ENCODE results near the gene FBXL2.

Gene FBXL2

GRCh38 chr3:33277193-33277882, at the start of gene FBXL2:
TSS of gene FBXL2 (plus strand) at chr3:33277442. CDS start at chr3:33277513, 71 bp downstream.
- in situ Hi-C loops (cut with HindIII; ENCODE audit: low sequenced_read_pairs) = no loop called here

GRCh38 chr3:33229066-33229465, 48.2 kb upstream of the FBXL2 start:
- in situ Hi-C loops (cut with HindIII; ENCODE audit: low sequenced_read_pairs) = no loop called here

GRCh38 chr3:33229947-33230346, 47.3 kb upstream of the FBXL2 start:
- in situ Hi-C loops (cut with HindIII; ENCODE audit: low sequenced_read_pairs) = no loop called here

GRCh38 chr3:33231756-33232465, 45.3 kb upstream of the FBXL2 start:
- in situ Hi-C loops (cut with HindIII; ENCODE audit: low sequenced_read_pairs) = no loop called here

DNA sequence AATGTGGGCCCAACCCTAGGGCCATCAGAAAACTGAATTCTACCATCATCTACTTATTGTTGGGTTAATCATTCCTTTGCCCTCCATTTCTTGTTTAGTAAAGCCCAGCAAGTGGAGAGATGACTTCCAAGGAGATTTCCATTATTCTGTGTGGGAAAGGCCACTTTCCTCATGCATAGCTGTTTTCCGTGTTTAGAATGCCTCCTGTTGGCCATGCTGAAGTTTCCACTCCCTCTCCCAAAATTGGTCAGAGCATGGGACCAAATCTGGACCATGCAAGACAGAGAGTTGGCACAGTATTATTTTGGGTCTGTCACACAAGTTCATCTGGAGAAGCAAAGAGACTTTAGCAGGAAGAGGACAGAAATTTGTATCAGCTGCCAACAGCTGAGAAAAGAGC, 43.4 kb upstream of the FBXL2 start:
- in situ Hi-C loops (cut with HindIII; ENCODE audit: low sequenced_read_pairs) = no loop called here

DNA sequence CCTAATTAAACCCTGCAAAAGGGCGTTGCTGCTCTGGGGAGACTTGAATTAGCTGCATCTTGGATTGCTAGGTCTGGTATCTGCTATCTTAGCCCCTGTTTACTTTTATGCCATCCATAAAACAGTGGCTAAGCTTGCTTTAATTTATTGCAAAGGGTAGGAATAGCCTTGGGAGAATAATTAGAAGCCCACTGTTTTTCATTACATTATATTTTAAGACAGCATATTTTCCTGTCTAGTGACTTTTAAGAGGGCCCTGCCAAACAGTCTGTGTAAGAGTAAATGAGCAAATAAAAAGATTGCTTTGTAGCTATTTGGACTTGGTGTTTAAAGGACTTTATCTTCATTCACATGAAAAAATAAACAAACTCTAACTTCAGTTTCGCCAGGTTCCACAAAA, 41.2 kb upstream of the FBXL2 start:
- in situ Hi-C loops (cut with HindIII; ENCODE audit: low sequenced_read_pairs) = no loop called here

- in situ Hi-C loops (cut with HindIII; ENCODE audit: low sequenced_read_pairs) = no loop called here
These were observed 39.8 kb upstream of the FBXL2 start for GRCh38 chr3:33237439-33237838.

DNA sequence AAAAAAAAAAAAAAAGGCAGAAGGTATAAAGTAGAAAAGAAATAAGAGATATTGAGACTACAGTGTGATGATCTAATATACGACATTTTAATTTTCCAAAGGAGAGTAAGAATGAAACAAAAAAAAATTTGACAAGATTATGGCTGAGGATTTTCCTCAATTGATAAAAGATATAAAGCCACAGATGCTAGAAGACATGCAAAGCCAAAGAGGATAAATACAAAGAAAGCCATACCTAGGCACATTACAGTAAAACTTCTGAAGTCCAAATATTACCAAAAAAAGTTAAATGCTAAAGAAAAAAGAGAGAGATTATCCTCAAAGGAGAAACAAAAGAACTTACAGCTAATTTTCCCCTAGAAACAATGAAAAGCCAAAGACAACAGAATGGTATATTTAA, 38.3 kb upstream of the FBXL2 start:
- in situ Hi-C loops (cut with HindIII; ENCODE audit: low sequenced_read_pairs) = no loop called here

- in situ Hi-C loops (cut with HindIII; ENCODE audit: low sequenced_read_pairs) = no loop called here
These were observed 37.0 kb upstream of the FBXL2 start for GRCh38 chr3:33240261-33240660.

- in situ Hi-C loops (cut with HindIII; ENCODE audit: low sequenced_read_pairs) = no loop called here
These were observed 30.5 kb upstream of the FBXL2 start for GRCh38 chr3:33246786-33247185.

GRCh38 chr3:33250712-33251111, 26.5 kb upstream of the FBXL2 start:
- in situ Hi-C loops (cut with HindIII; ENCODE audit: low sequenced_read_pairs) = no loop called here

DNA sequence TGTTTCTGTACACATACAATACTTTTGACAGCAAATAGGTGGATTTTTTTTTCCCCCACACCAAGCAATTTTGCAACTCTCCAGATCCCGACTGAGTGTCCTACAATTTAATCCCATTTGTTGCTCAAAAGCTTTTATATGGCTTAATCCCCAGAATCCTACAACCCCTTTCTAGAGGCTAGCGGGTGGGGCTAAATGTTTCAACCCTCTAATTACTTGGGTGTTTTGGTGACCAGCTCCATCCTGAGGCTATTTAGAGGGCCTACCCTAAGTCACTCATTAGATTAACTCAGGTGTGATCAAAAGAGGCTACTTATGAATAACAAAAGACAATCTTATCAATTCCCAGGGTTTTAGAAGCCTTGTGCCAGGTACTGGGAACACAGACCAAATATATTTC, 21.0 kb upstream of the FBXL2 start:
- in situ Hi-C loops (cut with HindIII; ENCODE audit: low sequenced_read_pairs) = no loop called here

GRCh38 chr3:33260104-33260503, 17.1 kb upstream of the FBXL2 start:
- in situ Hi-C loops (cut with HindIII; ENCODE audit: low sequenced_read_pairs) = no loop called here

DNA sequence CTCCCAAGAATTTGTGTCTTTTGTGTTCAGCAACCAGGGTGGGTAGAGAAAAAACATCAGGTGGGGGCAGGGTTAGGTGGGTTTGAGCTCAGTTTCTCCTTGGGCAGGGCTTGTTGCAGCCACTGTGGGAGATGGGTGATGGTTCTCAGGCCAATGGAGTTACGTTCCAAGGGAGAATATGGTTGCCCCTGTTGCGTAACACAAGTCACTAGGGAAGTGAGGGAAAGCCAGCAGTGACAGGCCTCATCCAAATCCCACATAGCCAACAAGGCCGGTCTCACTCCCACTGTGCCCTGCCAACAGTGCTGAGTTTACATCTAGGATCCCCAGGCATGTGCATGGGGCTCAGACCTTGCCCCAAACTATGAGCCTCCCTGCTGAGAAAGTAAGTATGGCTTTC, 7.9 kb upstream of the FBXL2 start:
- in situ Hi-C loops (cut with HindIII; ENCODE audit: low sequenced_read_pairs) = no loop called here

- in situ Hi-C loops (cut with HindIII; ENCODE audit: low sequenced_read_pairs) = no loop called here
These were observed 5.9 kb upstream of the FBXL2 start for GRCh38 chr3:33271324-33271723.

DNA sequence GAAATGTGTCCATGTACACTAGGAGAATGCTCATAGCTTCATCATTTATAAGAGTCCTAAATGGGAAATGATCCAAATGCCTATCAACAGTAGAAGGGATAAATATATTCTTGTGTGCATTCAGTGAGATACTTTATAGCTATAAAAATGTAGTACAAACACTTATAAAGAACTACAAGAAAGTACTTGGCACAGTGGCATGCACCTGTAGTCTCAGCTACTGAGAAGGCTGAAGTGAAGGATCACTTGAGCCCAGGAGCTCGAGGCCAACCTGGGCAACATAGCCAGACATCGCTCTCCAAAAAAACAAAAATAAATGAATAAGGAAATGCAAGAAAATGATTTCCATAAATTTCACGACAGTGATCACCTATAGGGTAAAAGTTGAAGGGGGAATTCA, 3.6 kb upstream of the FBXL2 start:
- in situ Hi-C loops (cut with HindIII; ENCODE audit: low sequenced_read_pairs) = no loop called here

DNA sequence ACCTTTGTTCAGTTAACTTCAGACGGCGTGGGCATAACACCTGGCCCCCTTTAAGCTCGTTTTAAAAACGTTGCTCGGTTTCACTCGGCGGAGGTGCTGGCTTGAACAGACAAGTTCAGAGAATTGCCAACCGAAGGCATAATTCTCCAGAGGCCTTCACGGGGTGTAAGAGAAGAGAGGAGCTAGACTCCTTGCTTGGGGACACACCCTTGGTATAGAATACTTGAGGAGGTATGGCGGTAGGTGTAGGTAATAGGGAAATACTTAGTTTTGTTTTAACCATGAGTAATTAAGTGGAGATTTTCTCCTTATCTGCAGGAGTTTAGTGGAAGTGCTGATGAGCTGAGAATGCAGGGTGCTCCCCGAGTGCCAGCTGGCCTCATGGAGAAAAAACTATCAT, 921 bp downstream of the FBXL2 start:
- in situ Hi-C loops (cut with HindIII; ENCODE audit: low sequenced_read_pairs) = no loop called here

GRCh38 chr3:33287672-33288282, 10.5 kb downstream of the FBXL2 start:
- in situ Hi-C loops (cut with HindIII; ENCODE audit: low sequenced_read_pairs) = no loop called here

- in situ Hi-C loops (cut with HindIII; ENCODE audit: low sequenced_read_pairs) = no loop called here
These were observed 22.3 kb downstream of the FBXL2 start for GRCh38 chr3:33299395-33300081.

- in situ Hi-C loops (cut with HindIII; ENCODE audit: low sequenced_read_pairs) = loop anchor here (5.0 kb wide), 1 partner anchor 45 kb away; no protein-coding TSS in a partner anchor
These were observed 35.1 kb downstream of the FBXL2 start for GRCh38 chr3:33312361-33312760.

GRCh38 chr3:33313331-33313730, 36.1 kb downstream of the FBXL2 start:
- in situ Hi-C loops (cut with HindIII; ENCODE audit: low sequenced_read_pairs) = loop anchor here (5.0 kb wide), 1 partner anchor 44 kb away; no protein-coding TSS in a partner anchor
